HG02938 (cell line): Measurements from ENCODE around the gene ITGAD.

Experiments used
- ATAC-seq: cut with Tn5 transposase; IDR thresholded peaks from one replicate; pipeline ENCODE4 v1.9.1; 2021; ENCODE audit warnings: mild to moderate bottlenecking, moderate library complexity; ENCODE audit not compliant: unreplicated experiment

The ITGAD gene

DNA sequence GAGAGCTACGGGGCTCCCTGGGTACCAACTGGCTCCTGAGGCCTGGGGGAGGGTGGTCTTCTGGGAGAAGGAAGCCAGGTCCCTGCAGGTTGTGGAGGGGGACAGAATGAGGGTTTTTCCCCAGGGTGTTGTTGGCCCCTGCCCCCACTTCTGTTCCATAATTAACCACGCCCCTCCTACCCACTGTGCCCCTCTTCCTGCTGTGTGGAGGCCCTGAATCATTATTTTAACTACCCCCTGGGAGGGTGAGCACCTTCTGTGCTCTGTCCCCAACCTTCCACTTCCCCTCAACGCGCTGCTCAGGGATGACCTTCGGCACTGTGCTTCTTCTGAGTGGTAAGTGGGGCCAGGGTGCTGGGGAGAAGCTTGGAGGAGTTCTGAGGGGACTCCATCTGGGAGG lies at the start of gene ITGAD:
Gene ITGAD (plus strand): TSS at position 280 of the 400 bp plus-strand sequence. CDS start 26 bp downstream, at position 306.
- no peak for ATAC-seq

DNA sequence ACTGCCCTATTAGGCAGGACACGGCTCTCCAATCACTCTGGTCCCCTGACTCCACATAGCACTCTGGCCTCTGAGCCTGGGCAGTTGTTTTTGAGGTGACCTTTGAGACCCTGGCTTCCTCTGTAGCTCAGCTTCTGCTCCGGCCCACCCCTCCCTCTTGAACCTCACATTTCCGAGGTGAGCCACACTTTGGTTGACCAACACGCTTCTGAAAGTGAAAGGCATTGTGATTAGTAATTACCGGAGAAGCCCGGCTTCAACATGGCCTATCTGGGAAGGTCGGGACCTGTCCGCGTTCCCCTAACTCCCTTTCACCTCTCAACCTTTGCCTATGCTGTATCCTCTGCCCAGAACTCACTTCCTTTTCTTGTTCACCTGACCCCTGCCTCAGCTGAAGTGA lies 48.4 kb upstream of the ITGAD start:
- ATAC-seq, result peak; percentile 87

DNA sequence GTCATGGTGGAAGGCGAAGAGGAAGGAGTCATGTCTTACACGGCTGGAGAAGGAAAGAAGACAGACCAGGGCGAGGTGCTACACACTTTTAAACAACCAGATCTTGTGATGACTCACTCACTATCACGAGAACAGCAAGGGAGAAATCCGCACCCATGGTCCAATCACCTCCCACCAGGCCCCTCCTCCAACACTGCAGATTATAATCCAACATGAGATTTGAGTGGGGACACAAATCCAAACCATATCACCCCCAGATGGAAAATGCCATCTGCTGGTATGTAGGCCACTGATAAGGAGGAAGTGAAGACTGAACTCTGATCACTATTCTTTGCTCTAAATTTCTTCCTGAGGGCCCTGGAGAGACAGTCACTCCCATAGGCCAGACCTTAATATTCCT lies 45.7 kb upstream of the ITGAD start:
- no peak for ATAC-seq

DNA sequence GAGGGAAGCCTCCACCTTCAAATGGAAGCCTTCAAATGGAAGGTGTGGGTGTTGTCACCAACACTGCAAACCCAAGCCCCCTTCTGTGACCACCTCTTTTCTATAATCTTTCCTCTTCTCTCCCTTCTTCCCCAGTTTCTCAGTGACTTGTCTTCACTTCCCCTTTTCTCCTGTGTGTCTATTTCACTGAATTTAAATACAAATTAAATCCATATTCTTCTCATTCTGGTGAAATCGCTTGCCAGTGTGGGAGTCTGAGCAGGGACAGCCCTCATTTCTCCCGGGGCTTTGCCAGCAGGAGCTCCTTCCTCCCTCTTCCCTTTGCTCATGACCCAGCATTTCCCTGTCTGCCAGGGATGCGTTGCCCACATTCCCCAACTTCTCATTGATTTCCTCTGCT lies 44.6 kb upstream of the ITGAD start:
- no peak for ATAC-seq

DNA sequence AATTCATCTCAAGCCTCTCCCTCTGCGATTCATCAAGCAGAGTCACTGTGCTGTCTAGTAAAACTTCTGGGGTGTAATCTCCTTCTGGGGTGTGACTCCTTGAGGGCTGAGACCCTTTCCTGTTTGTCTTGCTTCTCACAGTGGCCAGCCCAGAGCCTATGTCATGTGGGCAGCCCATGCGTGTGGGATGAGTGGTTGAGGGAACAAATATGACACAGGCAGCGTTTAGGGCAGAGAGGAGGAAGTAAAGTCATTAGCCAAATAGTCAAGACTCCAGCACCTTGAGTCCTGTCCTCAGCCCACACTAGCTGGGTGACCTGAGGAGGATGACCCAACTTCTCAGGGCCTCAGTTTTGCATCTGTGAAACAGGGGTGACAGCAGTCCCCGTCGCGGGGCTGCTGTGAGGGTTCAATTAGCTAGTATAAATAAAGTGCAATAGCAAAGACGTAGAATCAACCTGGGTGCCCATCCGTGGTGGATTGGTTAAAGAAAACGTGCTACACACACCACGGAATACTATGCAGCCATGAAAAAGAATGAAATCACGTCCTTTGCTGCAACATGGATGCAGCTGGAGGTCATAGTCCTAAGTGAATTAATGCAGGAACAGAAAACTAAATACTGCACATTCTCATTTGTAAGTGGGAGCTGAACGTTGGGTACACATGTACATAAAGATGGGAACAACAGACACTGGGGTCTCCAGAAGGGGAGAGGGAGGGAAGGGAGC lies 42.7 kb upstream of the ITGAD start:
- ATAC-seq, result no peak

DNA sequence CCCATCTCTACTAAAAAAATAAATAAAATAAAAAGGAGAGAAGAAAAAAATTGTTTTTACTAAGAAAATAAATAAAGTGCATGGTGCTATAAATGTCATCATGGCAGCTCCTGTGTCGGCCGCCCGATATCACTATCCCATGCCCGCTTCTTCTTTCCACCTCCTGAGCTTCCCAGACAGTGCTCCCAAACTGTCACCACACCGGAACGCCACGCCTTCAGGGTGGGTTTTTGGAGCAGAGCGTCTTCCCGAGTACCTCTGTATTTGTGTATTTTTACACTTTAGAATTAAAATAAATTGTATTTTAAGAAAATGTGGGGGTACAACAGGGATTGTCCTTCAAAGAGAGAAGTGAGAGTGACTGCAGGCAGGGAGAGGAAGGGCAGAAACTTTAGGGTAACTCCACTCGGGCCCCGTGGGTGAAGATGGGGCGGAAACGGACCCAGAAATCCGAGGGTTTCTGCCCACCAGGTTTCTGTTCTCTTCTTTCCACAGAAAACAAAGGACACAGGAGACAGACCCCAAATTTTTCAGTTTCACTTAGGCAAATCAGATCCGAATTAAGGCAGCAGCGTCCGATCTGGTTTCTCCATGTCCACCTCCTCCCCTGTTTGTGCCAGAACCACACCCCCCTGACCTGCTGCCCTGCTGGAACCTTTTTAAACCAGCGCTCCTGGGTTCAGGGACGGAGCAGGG lies 41.7 kb upstream of the ITGAD start:
- ATAC-seq, result no peak

DNA sequence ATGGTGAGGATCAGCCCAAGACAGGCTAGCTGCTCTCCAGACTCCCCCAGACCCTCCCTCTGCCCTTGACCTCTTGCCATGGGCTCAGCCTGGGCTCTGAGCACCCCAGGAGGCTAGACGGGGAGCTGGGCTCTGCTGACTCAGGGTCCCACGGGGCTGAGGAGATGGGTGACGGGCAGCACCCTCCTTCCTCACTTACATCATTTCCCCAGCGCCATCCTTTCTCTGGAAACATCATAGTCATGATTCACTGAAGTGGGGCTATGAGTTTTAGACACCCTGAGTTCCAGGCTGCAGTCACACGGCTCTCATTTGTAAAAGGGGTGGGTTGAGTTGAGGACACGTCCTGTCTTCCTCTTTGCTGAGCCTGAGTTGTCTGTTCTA lies 41.2 kb upstream of the ITGAD start:
- no peak for ATAC-seq

DNA sequence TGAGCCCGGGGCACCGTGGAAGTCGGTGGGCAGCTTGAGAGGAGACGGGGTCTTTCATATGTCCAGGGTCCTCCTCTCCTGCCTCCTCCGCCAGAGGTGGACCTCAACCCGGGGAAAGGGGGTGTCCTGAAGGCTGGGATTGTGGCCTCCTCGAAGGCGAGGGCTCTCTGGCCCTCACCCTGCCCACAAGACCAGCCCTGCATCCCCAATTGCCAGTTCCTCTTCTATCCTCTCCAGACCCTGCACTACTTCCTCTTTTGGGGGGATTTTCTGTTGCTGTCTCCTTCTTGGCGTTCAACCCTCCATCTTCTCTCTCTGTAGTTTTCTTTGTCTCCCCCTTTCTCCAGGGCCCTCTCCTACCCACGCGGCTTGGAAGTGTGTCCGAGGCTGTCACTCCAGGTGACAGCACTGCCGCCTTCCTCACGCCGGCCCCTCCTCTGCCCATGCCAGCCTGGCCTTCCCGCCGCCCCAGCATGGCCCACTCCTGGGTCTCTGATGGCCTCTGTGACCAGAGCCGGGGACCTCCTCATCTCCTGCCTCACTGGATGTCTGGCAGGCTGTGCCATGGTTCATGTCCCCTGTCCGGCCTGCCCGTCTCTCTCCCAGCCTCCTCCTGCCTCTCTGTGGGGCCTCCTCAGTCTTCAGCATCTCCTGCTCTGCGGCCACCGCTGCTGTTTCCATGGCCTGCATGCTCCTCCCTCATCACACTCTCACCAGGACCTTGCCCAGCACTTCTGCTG lies 40.6 kb upstream of the ITGAD start:
- no peak for ATAC-seq

DNA sequence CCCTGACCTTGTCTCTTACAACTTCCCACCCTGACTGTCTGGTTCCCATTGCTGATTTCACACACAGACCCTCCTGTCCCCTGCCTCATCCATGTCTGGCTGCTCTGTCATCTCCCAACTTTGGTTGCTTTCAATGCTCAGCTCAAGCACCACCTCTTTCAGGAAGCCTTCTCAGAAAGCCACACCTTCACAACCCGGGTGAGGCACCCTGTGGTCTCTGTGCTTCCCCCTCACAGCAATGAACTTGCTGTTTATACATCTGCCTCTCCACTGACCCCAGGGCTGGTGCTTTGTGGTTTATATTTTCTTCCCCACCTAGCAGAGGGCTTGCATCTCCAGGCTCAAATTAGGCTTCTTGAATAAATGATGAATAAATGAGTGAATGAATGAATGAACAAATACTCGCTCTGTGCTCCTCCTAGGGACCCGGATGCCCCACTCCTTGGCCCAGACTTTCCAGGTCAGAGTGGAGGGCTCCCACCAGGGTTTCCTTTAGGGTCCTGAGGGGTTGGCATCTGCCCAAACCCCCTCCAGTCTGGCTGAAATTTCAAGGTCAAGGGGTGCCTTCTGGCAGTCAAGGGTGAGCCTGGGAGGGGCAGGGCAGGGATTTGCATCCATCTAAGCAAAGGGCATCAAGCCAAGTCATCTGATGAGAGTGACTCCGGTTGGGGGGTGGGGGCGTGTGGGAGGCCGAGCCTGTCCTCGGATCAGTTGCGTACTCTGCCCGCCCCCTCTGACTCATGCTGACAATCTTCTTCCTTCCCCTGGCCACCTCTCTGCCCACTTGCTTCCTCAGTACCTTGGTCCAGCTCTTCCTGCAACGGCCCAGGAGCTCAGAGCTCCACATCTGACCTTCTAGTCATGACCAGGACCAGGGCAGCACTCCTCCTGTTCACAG lies 38.5 kb upstream of the ITGAD start, which contains the start of gene ITGAX:
Gene ITGAX (plus strand): TSS at position 783 of the 898 bp plus-strand sequence. CDS start 79 bp downstream, at position 862.
- ATAC-seq, result peak; percentile 55

DNA sequence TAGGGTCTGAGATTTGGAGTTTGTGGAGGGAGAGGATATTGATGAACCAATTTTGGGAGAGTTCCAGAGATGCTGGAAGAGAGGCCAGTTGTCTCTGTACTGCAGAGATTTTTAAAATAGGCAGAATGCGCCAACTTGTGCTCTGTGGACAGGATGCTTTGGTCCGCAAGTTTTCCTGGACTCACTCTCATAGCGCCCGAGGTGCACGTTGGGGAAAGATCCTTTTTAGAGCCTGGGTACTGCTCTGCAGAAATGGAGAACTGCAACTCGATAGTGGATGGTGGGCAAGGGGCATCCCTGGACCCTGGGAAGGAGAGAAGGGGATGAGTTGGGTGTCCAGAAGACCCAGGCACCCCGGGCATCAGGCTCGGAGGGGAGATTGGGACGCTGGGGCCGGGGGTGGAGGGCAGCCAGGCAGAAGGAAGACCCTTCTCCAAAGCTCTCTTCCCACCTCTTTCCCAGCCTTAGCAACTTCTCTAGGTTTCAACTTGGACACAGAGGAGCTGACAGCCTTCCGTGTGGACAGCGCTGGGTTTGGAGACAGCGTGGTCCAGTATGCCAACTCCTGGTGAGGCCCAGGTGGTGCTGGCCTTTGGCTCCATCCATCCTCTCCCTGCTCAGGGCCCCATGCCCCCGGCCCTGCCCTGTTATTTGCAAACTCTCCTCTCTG lies 37.6 kb upstream of the ITGAD start:
- ATAC-seq, result no peak

DNA sequence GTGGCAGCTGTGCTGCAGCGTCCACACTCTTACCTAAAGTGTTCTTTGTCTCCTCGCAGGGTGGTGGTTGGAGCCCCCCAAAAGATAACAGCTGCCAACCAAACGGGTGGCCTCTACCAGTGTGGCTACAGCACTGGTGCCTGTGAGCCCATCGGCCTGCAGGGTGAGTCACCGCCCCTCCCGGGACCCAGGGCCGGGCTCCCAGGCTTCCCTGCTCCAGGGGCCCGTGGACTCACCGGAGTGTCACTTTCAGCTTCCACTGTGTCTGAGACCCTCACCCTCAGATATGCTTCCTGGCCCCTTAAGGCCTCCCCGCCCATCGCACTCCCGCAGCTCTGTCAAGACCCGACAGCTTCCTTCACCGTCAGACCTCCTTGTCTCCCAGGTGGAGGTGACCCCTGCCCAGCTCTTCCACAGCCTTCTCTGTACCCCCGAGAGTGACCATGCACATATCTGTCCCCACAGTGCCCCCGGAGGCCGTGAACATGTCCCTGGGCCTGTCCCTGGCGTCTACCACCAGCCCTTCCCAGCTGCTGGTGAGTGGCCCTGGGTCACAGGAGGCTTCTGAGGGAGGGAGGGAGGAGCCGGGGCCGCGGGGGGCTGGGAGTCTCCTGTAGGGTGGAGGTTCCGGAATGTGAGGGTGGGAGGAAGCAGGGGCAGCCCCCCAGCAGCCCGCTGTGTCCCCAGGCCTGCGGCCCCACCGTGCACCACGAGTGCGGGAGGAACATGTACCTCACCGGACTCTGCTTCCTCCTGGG lies 36.4 kb upstream of the ITGAD start:
- ATAC-seq, result no peak

DNA sequence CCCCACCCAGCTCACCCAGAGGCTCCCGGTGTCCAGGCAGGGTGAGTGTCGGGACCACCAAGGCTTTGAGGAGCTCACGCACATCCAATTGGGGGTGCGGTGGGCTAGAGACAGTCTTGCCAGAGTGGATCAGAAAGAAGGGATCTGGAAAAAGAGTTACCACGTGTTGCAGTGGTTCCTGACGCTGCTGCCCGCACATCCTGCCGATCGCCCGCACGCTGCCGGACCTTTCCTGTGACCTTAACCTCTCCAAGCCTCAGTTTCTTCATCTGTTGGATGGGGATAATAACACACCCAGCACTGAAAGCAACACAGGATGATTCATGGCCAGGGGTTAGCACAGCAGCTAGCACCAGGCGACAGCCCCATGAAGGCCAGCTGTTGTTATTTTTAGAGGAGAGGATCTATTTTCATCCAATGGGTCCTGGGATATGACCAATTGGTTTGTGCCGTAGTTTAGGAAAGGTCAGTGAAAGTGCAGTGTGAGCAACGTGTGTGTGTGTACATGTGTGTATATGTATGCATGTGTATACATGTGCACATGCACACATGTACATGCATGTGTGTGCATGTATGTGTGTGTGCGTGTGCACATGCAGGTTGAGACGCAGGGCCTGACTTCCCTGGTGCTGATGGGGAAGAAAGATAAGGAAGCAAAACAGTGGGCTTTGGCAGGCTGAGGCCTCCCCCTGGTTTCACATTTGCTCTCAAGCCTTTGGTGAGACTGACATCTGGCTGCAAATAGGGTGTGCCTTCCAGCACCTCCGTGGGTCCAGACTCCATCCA lies 35.6 kb upstream of the ITGAD start:
- ATAC-seq, result no peak

DNA sequence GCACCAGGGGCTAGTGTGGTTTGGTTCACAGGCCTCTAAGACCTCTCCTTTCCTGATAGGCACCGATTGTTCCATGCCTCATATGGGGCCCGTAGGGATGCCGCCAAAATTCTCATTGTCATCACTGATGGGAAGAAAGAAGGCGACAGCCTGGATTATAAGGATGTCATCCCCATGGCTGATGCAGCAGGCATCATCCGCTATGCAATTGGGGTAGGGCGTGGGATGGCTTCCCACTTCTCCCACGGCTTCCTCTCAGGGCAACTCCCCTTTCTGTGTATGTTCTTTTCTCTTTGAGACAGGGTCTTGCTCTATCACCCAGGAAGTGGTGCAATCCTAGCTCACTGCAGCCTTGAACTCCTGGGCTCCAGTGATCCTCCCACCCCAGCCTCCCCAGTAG lies 32.9 kb upstream of the ITGAD start:
- no peak for ATAC-seq

DNA sequence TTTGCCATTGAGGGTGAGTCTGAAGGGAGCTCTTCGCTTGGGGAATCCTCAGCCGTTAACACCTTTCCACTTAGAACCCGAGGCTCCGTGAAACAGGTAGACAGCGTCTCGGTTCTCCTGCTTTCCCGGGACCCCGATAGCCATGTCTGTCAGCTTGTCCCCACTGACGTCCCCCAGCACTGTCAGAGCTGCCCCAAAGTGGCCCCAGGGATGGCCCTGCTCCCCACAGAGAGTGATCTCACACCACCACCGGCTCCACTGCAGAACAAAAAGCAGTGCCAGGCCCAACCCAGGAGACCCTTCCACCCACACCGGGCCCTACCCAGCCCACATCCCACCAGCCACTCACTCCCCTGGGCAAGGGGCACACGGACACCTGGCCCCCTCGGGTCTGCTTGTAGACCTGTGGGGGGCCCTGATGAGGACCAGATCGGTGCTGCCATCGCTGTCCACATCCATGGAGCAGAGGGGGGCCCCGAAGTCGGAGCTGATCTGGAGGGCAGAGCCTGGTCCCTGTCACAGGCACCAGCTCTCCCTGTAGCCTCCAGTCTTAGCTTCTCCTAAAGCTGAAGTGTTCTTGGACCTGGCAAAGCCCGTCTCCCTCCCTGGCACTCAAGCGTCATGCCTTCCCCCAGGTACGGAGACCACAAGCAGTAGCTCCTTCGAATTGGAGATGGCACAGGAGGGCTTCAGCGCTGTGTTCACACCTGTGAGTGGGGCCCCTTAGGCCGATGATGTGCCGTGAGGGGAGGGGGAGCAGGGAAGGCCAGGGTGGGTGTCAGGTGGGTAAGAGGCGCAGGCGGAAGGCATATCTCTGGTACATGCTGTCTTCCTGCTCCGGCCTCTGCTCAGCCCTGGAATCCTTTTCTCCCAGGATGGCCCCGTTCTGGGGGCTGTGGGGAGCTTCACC lies 31.7 kb upstream of the ITGAD start:
- ATAC-seq, result no peak

DNA sequence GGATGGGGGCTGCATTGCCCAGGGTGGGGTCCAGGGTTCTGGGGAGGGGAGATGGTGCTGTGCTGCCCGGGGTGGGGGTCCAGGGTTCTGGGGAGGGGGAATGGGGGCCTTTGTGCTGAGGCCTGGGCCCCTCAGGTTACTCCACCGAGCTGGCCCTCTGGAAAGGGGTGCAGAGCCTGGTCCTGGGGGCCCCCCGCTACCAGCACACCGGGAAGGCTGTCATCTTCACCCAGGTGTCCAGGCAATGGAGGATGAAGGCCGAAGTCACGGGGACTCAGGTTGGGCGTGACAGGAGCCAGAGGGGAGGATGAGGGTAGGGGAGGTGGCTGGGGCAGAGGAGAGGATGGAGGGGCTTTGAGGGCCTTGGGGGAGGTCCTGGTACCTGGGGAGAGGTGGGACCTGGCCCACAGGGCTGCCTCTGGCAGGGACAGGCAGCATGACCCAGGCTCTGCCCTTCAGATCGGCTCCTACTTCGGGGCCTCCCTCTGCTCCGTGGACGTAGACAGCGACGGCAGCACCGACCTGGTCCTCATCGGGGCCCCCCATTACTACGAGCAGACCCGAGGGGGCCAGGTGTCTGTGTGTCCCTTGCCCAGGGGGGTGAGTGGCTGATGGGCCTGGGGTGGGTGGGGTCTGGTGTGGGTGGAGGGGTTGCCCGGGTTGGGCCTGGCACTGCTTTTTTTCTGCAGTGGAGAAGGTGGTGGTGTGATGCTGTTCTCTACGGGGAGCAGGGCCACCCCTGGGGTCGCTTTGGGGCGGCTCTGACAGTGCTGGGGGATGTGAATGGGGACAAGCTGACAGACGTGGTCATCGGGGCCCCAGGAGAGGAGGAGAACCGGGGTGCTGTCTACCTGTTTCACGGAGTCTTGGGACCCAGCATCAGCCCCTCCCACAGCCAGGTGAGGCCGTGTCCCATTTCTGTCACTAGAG lies 30.4 kb upstream of the ITGAD start:
- no peak for ATAC-seq

DNA sequence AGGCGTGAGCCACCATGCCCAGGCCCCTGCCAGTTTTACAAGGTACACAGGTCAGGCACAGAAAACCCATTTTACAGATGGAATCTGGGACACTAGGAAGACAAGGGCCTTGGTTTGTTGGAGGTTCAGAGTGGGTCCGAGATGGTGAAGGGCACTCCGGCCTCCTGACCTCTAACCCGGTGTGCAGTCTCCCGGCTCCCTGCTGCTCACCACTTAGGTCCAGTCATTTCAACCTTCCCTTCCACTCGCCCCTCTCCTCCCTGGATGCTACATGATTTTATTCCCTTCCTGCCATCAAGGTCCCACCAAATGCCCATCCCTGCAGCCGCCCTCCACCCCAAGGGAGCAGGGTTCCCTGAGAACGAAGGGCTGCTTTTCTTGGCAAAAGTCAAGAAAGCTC lies 29.4 kb upstream of the ITGAD start:
- no peak for ATAC-seq

DNA sequence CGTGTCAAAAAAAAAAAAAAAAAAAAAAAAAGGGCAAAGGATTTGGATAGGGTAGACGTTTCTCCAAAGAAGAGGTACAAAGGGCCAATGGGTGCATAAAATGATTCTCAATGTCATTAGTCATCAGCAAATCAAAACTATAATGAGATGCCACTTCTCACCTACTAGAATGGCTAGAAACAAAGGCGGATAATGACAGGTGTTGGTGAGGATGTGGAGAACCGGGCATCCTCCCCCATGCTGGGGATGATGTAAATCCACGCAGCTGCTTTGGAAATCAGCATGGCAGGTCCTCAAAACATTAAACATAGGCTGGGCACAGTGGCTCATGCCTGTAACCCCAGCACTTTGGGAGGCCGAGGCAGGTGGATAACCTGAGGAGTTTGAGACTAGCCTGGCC lies 28.7 kb upstream of the ITGAD start:
- ATAC-seq, result no peak
